Measurements from ENCODE around the gene EPHA7. TPM values are rescaled to one million over a fixed set of nuclear protein-coding genes. Genes with fewer than 3 reads are reported as not detected.

Gene EPHA7
- total RNA-seq, 1 donor from 2014 or later: 80.7 TPM

DNA sequence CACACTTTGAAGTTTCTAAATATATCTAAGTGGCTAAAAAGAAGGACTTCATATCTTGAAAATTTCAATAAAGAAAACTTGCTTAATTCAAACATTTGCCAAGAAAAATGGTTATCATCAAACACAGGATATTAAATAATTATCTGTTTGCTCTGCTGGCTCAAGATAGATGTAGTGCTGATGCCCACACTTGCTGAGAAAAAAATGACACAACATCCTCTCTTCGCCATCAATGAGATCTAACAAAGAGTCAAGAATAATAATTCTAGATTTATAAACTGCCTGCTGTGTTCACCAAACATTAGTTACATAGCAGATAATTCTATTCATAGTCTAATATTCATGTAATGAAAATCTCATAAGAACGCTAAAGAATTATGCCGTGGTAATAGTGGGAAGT, 93.6 kb downstream of the EPHA7 start:
- Histone ChIP-seq H3K4me3 (no peak overlapping the region), H3K79me2 (ENCODE audit: low read depth) (peaks cover 7% of the 10 kb centered on the region), H3F3A (ENCODE audit: low read depth) (peaks cover 4% of the 10 kb centered on the region), H3K27ac (no peak overlapping the region), H3K27me3 (no peaks in the 10 kb centered on the region), H3K36me3 (no peaks in the 10 kb centered on the region), H3K9me3 (ENCODE audit: low read depth) (no peaks in the 10 kb centered on the region), H3K4me1 (no peaks in the 10 kb centered on the region), H3K4me2 (no peak overlapping the region), H4K20me1 (ENCODE audit: low read depth) (peaks cover 3% of the 10 kb centered on the region), H3K9ac (no peak overlapping the region), H2AFZ (replicated peaks) (no peak overlapping the region)
- Mint-ChIP-seq H3K27ac (no peak overlapping the region), H3K9me3 (no peaks in the 10 kb centered on the region), H3K27me3 (ENCODE audit: insufficient read depth, low read depth) (no peaks in the 10 kb centered on the region), H3K4me1 (no peaks in the 10 kb centered on the region), H3K36me3 (no peaks in the 10 kb centered on the region), H3K4me3 (no peak overlapping the region)
- TF ChIP-seq, protein P1, sequence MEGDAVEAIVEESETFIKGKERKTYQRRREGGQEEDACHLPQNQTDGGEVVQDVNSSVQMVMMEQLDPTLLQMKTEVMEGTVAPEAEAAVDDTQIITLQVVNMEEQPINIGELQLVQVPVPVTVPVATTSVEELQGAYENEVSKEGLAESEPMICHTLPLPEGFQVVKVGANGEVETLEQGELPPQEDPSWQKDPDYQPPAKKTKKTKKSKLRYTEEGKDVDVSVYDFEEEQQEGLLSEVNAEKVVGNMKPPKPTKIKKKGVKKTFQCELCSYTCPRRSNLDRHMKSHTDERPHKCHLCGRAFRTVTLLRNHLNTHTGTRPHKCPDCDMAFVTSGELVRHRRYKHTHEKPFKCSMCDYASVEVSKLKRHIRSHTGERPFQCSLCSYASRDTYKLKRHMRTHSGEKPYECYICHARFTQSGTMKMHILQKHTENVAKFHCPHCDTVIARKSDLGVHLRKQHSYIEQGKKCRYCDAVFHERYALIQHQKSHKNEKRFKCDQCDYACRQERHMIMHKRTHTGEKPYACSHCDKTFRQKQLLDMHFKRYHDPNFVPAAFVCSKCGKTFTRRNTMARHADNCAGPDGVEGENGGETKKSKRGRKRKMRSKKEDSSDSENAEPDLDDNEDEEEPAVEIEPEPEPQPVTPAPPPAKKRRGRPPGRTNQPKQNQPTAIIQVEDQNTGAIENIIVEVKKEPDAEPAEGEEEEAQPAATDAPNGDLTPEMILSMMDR (IDR thresholded peaks at IDR 0.05): no peak
- no peak for TF ChIP-seq EZH2phosphoT487 (IDR thresholded peaks at IDR 0.05)
- no peak for DNase-seq (ENCODE audit: low spot score)

DNA sequence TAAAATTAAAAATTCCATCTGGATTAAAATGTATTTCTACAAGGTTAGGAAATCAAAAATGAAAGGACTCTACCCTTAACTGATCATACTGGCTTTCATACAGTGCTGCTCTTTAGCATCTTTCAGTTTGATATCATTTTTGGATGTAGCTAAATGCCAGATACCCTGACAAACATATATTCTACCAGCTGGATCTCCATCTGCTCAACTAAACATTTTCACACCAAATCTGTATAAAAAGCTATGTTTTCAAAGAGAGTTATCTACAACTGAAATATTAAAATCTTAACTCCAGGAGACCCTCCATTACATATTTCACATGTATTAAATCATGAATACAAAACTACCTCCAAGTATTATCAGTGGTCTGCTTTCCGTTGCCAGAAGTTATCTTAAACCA, 95.7 kb downstream of the EPHA7 start:
- peaks cover 3% of the 10 kb centered on the region for H4K20me1 ChIP-seq (ENCODE audit: low read depth)
- H3K79me2 ChIP-seq (ENCODE audit: low read depth): peaks cover 7% of the 10 kb centered on the region
- TF ChIP-seq EZH2 (IDR thresholded peaks at IDR 0.05): no peak
- TF ChIP-seq EZH2phosphoT487 (IDR thresholded peaks at IDR 0.05): no peak
- TF ChIP-seq, protein P1 (IDR thresholded peaks at IDR 0.05): no peak
- DNase-seq (ENCODE audit: low spot score): no peak
- no peak overlapping the region for H3K4me3 ChIP-seq
- no peaks in the 10 kb centered on the region for H3K27me3 Mint-ChIP-seq (ENCODE audit: insufficient read depth, low read depth)
- no peak overlapping the region for H3K27ac Mint-ChIP-seq
- no peak overlapping the region for H3K4me2 ChIP-seq
- no peak overlapping the region for H3K4me3 Mint-ChIP-seq
- H2AFZ ChIP-seq (replicated peaks): no peak overlapping the region
- H3K9ac ChIP-seq: no peak overlapping the region
- peaks cover 7% of the 10 kb centered on the region for H3F3A ChIP-seq (ENCODE audit: low read depth)
- H3K27me3 ChIP-seq: no peaks in the 10 kb centered on the region
- H3K36me3 ChIP-seq: peaks cover 4% of the 10 kb centered on the region
- H3K36me3 Mint-ChIP-seq: no peaks in the 10 kb centered on the region
- H3K4me1 ChIP-seq: peaks cover 10% of the 10 kb centered on the region
- H3K9me3 Mint-ChIP-seq: no peaks in the 10 kb centered on the region
- H3K4me1 Mint-ChIP-seq: peaks cover 7% of the 10 kb centered on the region
- no peak overlapping the region for H3K27ac ChIP-seq
- no peaks in the 10 kb centered on the region for H3K9me3 ChIP-seq (ENCODE audit: low read depth)

DNA sequence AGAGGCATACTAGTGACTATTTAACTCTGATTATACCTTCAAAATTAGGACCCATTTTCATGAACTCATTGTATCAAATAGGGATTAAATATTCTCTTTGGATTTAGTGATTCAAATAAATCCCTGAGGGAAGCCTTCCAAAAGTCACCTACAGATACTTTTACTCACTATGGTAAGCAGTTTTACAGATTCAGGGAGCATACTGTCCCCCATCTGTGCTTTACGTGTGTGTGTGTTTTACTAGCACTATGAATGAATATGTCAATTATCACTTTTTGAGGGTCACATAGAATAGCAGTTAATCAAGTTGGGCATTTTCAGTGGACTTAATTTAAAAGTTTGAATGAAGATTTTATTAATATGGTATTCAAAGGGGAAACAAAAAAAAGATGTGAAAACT, 96.7 kb downstream of the EPHA7 start:
- peaks cover 3% of the 10 kb centered on the region for H4K20me1 ChIP-seq (ENCODE audit: low read depth)
- H3K4me1 ChIP-seq: peaks cover 10% of the 10 kb centered on the region
- H3F3A ChIP-seq (ENCODE audit: low read depth): peaks cover 7% of the 10 kb centered on the region
- no peak overlapping the region for H3K9ac ChIP-seq
- no peak overlapping the region for H3K4me2 ChIP-seq
- H3K27ac ChIP-seq: no peak overlapping the region
- Mint-ChIP-seq H3K4me1 (peaks cover 7% of the 10 kb centered on the region), H3K27ac (no peak overlapping the region), H3K36me3 (no peaks in the 10 kb centered on the region), H3K4me3 (no peak overlapping the region), H3K27me3 (ENCODE audit: insufficient read depth, low read depth) (no peaks in the 10 kb centered on the region), H3K9me3 (no peaks in the 10 kb centered on the region)
- no peaks in the 10 kb centered on the region for H3K9me3 ChIP-seq (ENCODE audit: low read depth)
- peaks cover 4% of the 10 kb centered on the region for H3K36me3 ChIP-seq
- no peak overlapping the region for H3K4me3 ChIP-seq
- no peaks in the 10 kb centered on the region for H3K27me3 ChIP-seq
- H3K79me2 ChIP-seq (ENCODE audit: low read depth): peaks cover 7% of the 10 kb centered on the region
- no peak overlapping the region for H2AFZ ChIP-seq (replicated peaks)
- TF ChIP-seq EZH2 (IDR thresholded peaks at IDR 0.05) (no peak), EZH2phosphoT487 (IDR thresholded peaks at IDR 0.05) (no peak)
- TF ChIP-seq, protein P1 (IDR thresholded peaks at IDR 0.05): no peak
- DNase-seq (ENCODE audit: low spot score): no peak

Measured in neural progenitor cell (in vitro differentiated cells).